HepG2 (cell line): Measurements from ENCODE around the gene GRK5. TPM values are rescaled to one million over a fixed set of nuclear protein-coding genes. Genes with fewer than 3 reads are reported as not detected.

Experiments used
- ATAC-seq: fragments of 200-7000 bp; cut with Tn5 transposase; 3 replicates; pipeline ENCODE4 v1.9.1; 2020; ENCODE audit warnings: mild to moderate bottlenecking, moderate library complexity
- BruUV-seq: library from RNA; stranded (reverse); fragments of 400-500 nt; replicated peaks from 2 replicates; lab custom pipeline; 2021; lab: Mats Ljungman, UMichigan
- CTCF ChIA-PET: fragments of 300-600 bp; formaldehyde crosslinking; extraction: SDS; loops from one replicate; lab custom pipeline; 2021; ENCODE audit warnings: low total read pairs, inconsistent platforms, low intra/inter-chr PET ratio; lab: Yijun Ruan, JAX
- POLR2A ChIA-PET: fragments of 350-600 bp; sonication (Branson Sonifier 250); formaldehyde crosslinking; loops from one replicate; lab custom pipeline; 2020; ENCODE audit warnings: antibody characterized with exemption, inconsistent platforms; lab: Yijun Ruan, JAX
- DNase-seq: peaks from one replicate; pipeline ENCODE4 v3.0.0-alpha.2; 2015; ENCODE audit warnings: low spot score
- FAIRE-seq: peaks from 3 replicates; lab custom pipeline; 2011; peaks lifted over from hg19 to GRCh38; lab: Jason Lieb, UNC
- H2AFZ ChIP-seq: one replicate; pipeline ENCODE4 v1.6.1; 2011; ENCODE audit warnings: low read length, inconsistent platforms
- H3K27ac ChIP-seq: fragments of 300-600 bp; 3 replicates; pipeline ENCODE4 v1.8.0; 2011; ENCODE audit warnings: mixed run types, mild to moderate bottlenecking, mixed read lengths, low read length, inconsistent platforms; ENCODE audit not compliant: insufficient read depth; ENCODE audit errors: extremely low read length
- H3K27me3 ChIP-seq, 2 experiments: fragments of 200-600 bp in 1 of 2; 2 replicates in 1 of 2; 3 replicates in 1 of 2; pipeline versions ENCODE4 v1.6.0 to v1.8.0; 2011; ENCODE audit warnings: low read length in 2 of 2, mild to moderate bottlenecking in 2 of 2, moderate library complexity in 2 of 2, inconsistent platforms in 1 of 2; ENCODE audit not compliant: insufficient read depth in 2 of 2, control insufficient read depth in 1 of 2
- H3K36me3 ChIP-seq, 2 experiments: fragments of 200-600 bp in 1 of 2; replicated peaks in 1 of 2; 2 replicates in 1 of 2; 3 replicates in 1 of 2; pipeline versions ENCODE4 v1.5.1 to v1.8.0; 2011; ENCODE audit warnings: low read length in 2 of 2, inconsistent platforms in 1 of 2; ENCODE audit not compliant: insufficient read depth in 2 of 2, control insufficient read depth in 1 of 2
- H3K4me1 ChIP-seq: 2 replicates; pipeline ENCODE4 v1.5.1; 2012; ENCODE audit warnings: low read length, inconsistent platforms; ENCODE audit not compliant: insufficient read depth
- H3K4me2 ChIP-seq: 2 replicates; pipeline ENCODE4 v1.6.0; 2011; ENCODE audit warnings: low read depth, low read length, inconsistent platforms
- H3K4me3 ChIP-seq, 3 experiments: fragments of 200-600 bp in 1 of 3; sonication (generic), shearing (Covaris generic) in 1 of 3; replicated peaks in 1 of 3; 2 replicates each; pipeline ENCODE4 v1.5.1; 2011 to 2016; ENCODE audit warnings: low read length in 3 of 3, inconsistent platforms in 2 of 3, low read depth in 2 of 3, mild to moderate bottlenecking in 2 of 3, control low read depth in 1 of 3, mixed read lengths in 1 of 3; ENCODE audit not compliant: insufficient read depth in 1 of 3
- H3K79me2 ChIP-seq: one replicate; pipeline ENCODE4 v1.6.1; 2011; ENCODE audit warnings: low read length, inconsistent platforms; ENCODE audit not compliant: insufficient read depth
- H3K9ac ChIP-seq: 2 replicates; pipeline ENCODE4 v1.6.0; 2011; ENCODE audit warnings: mild to moderate bottlenecking, low read depth, low read length, inconsistent platforms; ENCODE audit not compliant: insufficient read depth
- H3K9me3 ChIP-seq: 2 replicates; pipeline ENCODE4 v1.5.1; 2012; ENCODE audit warnings: mild to moderate bottlenecking, low read length
- H4K20me1 ChIP-seq: 2 replicates; pipeline ENCODE4 v1.6.0; 2011; ENCODE audit warnings: inconsistent platforms, mild to moderate bottlenecking, low read length, moderate library complexity; ENCODE audit not compliant: insufficient read depth
- EP300 ChIP-seq, 3 experiments: sonication (generic) in 1 of 3; formaldehyde crosslinking in 1 of 3; IDR thresholded peaks; 2 replicates each; pipeline versions ENCODE4 v1.5.1 to v1.6.1; 2011 to 2020; ENCODE audit warnings: low read depth in 2 of 3, low read length in 2 of 3, borderline replicate concordance in 1 of 3, improper control_type of control experiment in 1 of 3, mild to moderate bottlenecking in 1 of 3, missing genetic modification reagents in 1 of 3, moderate library complexity in 1 of 3
- ETV6 ChIP-seq: sonication (generic); formaldehyde crosslinking; conservative IDR thresholded peaks from 2 replicates; pipeline ENCODE4 v1.4.0; 2020; ENCODE audit warnings: missing genetic modification reagents
- GLMP ChIP-seq: sonication (generic); formaldehyde crosslinking; IDR thresholded peaks from 2 replicates; pipeline ENCODE4 v1.9.0; 2021; ENCODE audit warnings: missing genetic modification reagents, mild to moderate bottlenecking, borderline replicate concordance
- PATZ1 ChIP-seq: sonication (generic); formaldehyde crosslinking; IDR thresholded peaks from 2 replicates; pipeline ENCODE4 v1.4.0; 2020; ENCODE audit warnings: missing genetic modification reagents
- RFX1 ChIP-seq: fragments of 450-650 bp; IDR thresholded peaks from 2 replicates; pipeline ENCODE4 v1.6.1; 2017
- THAP9 ChIP-seq: sonication (generic); formaldehyde crosslinking; IDR thresholded peaks from 2 replicates; pipeline ENCODE4; 2020; ENCODE audit warnings: missing genetic modification reagents, mild to moderate bottlenecking, borderline replicate concordance
- ZNF142 ChIP-seq: sonication (generic); formaldehyde crosslinking; IDR thresholded peaks from 2 replicates; pipeline ENCODE4 v1.4.0; 2020; ENCODE audit warnings: missing genetic modification reagents
- ZNF263 ChIP-seq: sonication (generic); formaldehyde crosslinking; IDR thresholded peaks from 2 replicates; pipeline ENCODE4 v1.4.0; 2020; ENCODE audit warnings: missing genetic modification reagents
- ZNF546 ChIP-seq: sonication (generic); formaldehyde crosslinking; conservative IDR thresholded peaks from 2 replicates; pipeline ENCODE4 v1.8.1; 2023; ENCODE audit warnings: mild to moderate bottlenecking, missing genetic modification reagents
- WGBS: methylation state at CpG from one replicate; pipeline ENCODE4 v1.1.6; 2017; ENCODE audit warnings: low lambda C conversion rate; 5-methylcytosine and 5-hydroxymethylcytosine counted together
- in situ Hi-C: cut with HindIII; loops from 2 replicates; pipeline ENCODE4 v1.10.0; 2017; ENCODE audit warnings: low pct_unique_long_range_greater_than_20kb; ENCODE audit not compliant: extremely low pct_ligation_motif_present
- intact Hi-C: fragments of 100-400 bp; cut with micrococcal nuclease; formaldehyde crosslinking; loops from one replicate; pipeline ENCODE4 v1.10.0; 2022; ENCODE audit not compliant: unreplicated experiment
- polyA plus RNA-seq, 8 experiments: library from polyadenylated mRNA; depleted of rRNA in 3 of 8; stranded (reverse) in 7 of 8; unstranded in 1 of 8; fragments of >200 nt; fragmentation: Illumina TruSeq in 4 of 8; extraction: Trizol in 4 of 8; gene quantifications; 2 replicates each; pipeline versions ENCODE4 v1.2.1 to v1.2.3, GENCODE V29; 2011 to 2016; ENCODE audit warnings: low read depth in 4 of 8, missing spikeins in 1 of 8, mixed read lengths in 1 of 8; ENCODE audit not compliant: insufficient read depth in 1 of 8
- total RNA-seq, 5 experiments: library from RNA; depleted of rRNA; stranded (reverse); fragments of >200 nt; fragmentation: Illumina TruSeq; extraction: Trizol; gene quantifications; 2 replicates each; pipeline ENCODE4 v1.2.3, GENCODE V29; 2016; ENCODE audit warnings: low read depth in 1 of 5

Gene GRK5
- total and polyA plus RNA-seq, 2 of the 13 experiments (the other 11 are each of a cell fraction or from before 2014, with no cell fraction given) = 10.4 to 12.6 TPM

GRCh38 chr10:119199231-119199992 lies 8.0 kb upstream of the GRK5 start:
- BruUV-seq = no TSS peak
- Histone ChIP-seq H3K27me3 (no peaks in the 10 kb centered on the region), H3K9ac (0 out of 2 replicates have a peak overlapping the region, but pooled peaks have one; percentile 30), H3K36me3 (no peaks in the 10 kb centered on the region), H3K4me2 (peak overlapping the region; percentile 98), H3K4me3 (peak overlapping the region; percentile 27 to 62 (median 36); a peak in 5 of 6 replicates), H3K4me1 (peaks cover 61% of the 10 kb centered on the region), H3K27ac (no peak overlapping the region), H3K79me2 (no peaks in the 10 kb centered on the region), H4K20me1 (no peaks in the 10 kb centered on the region), H3K9me3 (no peaks in the 10 kb centered on the region), H2AFZ (peak overlapping the region; percentile 52)
- POLR2A ChIA-PET = interaction anchor here (0.6 to 2.6 kb wide), 13 partner anchors 8 to 245 kb away, joined by 3 to 14 read pairs (median 3); partner anchors contain the start of genes GRK5 and SFXN4
- in situ Hi-C loops (loop anchor here (5.0 to 25.0 kb wide), 3 partner anchors 218 to 338 kb away; partner anchors contain the start of gene RGS10), intact Hi-C loops (loop anchor here (1.0 to 2.0 kb wide), 3 partner anchors 217 to 344 kb away; no protein-coding TSS in a partner anchor)
- WGBS = 41% methylated on average over 6 of the region's 9 CpGs
- FAIRE-seq (peak; percentile 79), DNase-seq (peak; percentile 88), ATAC-seq (peak; percentile 96)
- CTCF ChIA-PET = interaction anchor here (1.1 to 2.1 kb wide), 5 partner anchors 60 to 246 kb away, joined by 3 to 20 read pairs (median 4); no protein-coding TSS in a partner anchor
- TF ChIP-seq ZNF263 (peak; percentile 97), ZNF546 (CRISPR knock-in tag) (no peak), ZNF142 (CRISPR knock-in tag) (no peak), EP300 (IDR thresholded peaks at IDR 0.05; ENCODE audit: low read depth in 2 of 2, low read length in 2 of 2) (no peak), EP300 (CRISPR knock-in tag; IDR thresholded peaks at IDR 0.05; ENCODE audit: borderline replicate concordance) (no peak), RFX1 (no peak), ETV6 (no peak), GLMP (no peak), THAP9 (peak; percentile 26; the same call in 1 of the 2 replicates), PATZ1 (peak; percentile 41; the same call in 1 of the 2 replicates)
